OCI-LY3 (cell line): ENCODE results near the gene ACVR1.

Source experiments
- CTCF ChIP-seq: fragments of 200-600, 300-600 bp; sonication (generic); IDR thresholded peaks from 2 replicates; pipeline ENCODE4 v1.5.1; 2014; ENCODE audit warnings: antibody characterized with exemption, low read length, low read depth
- EZH2phosphoT487 ChIP-seq: fragments of 200-600 bp; shearing (Covaris generic); IDR thresholded peaks from 2 replicates; pipeline ENCODE4 v1.6.1; 2018; ENCODE audit warnings: antibody characterized with exemption, mixed run types, low read depth

GRCh38 chr2:157839822-157840221, 36.3 kb downstream of the ACVR1 start:
- TF ChIP-seq CTCF (no peak), EZH2phosphoT487 (no peak)
